ENCODE results near the gene WDR72.

DNA sequence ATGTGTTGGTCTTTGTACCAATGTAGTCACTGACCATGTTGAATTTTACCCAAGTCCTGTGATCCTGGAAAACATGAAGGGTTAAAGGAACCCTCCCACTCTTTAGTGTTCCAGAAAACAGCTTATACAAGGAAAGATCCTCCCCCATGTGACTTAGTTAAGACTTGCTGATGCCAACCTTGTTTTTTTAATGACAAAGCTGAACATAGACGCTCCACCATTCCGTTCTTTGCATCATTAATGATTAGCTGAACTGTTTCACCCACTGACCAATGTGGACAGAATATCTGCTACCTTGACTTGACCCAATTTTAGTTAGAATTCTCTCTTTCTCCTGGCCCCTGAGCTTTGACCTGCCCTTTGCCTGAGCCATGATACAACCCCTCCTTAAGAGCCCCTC is 3.5 kb upstream of the WDR72 start:
- TF ChIP-seq, protein P1, sequence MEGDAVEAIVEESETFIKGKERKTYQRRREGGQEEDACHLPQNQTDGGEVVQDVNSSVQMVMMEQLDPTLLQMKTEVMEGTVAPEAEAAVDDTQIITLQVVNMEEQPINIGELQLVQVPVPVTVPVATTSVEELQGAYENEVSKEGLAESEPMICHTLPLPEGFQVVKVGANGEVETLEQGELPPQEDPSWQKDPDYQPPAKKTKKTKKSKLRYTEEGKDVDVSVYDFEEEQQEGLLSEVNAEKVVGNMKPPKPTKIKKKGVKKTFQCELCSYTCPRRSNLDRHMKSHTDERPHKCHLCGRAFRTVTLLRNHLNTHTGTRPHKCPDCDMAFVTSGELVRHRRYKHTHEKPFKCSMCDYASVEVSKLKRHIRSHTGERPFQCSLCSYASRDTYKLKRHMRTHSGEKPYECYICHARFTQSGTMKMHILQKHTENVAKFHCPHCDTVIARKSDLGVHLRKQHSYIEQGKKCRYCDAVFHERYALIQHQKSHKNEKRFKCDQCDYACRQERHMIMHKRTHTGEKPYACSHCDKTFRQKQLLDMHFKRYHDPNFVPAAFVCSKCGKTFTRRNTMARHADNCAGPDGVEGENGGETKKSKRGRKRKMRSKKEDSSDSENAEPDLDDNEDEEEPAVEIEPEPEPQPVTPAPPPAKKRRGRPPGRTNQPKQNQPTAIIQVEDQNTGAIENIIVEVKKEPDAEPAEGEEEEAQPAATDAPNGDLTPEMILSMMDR (conservative IDR thresholded peaks at IDR 0.05; ENCODE audit: low read depth, low read length), result no peak
- TF ChIP-seq POLR2A (IDR thresholded peaks at IDR 0.05; ENCODE audit: low read depth, low read length) (no peak), RAD21 (IDR thresholded peaks at IDR 0.05; ENCODE audit: low read length) (no peak), NFE2L2 (IDR thresholded peaks at IDR 0.05; ENCODE audit: low read depth, low read length) (no peak), SMC3 (IDR thresholded peaks at IDR 0.05; ENCODE audit: low read depth, low read length) (no peak), RCOR1 (IDR thresholded peaks at IDR 0.05; ENCODE audit: insufficient replicate concordance, low read length) (no peak), BHLHE40 (IDR thresholded peaks at IDR 0.05; ENCODE audit: low read depth, low read length) (no peak), ELK1 (IDR thresholded peaks at IDR 0.05; ENCODE audit: borderline replicate concordance, low read depth, low read length) (no peak), USF2 (IDR thresholded peaks at IDR 0.05; ENCODE audit: low read depth, low read length) (no peak), FOS (IDR thresholded peaks at IDR 0.05; ENCODE audit: low read depth, low read length) (no peak), CEBPB (IDR thresholded peaks at IDR 0.05; ENCODE audit: low read depth, low read length) (no peak), MAFK (IDR thresholded peaks at IDR 0.05; ENCODE audit: low read depth, low read length) (no peak), MXI1 (IDR thresholded peaks at IDR 0.05; ENCODE audit: borderline replicate concordance, low read depth, low read length) (no peak), RFX5 (IDR thresholded peaks at IDR 0.05; ENCODE audit: low read depth, low read length) (no peak)

All from IMR-90 (cell line).